A673 (cell line): Measurements from ENCODE around the gene ARL4D. TPM values are rescaled to one million over a fixed set of nuclear protein-coding genes. Genes with fewer than 3 reads are reported as not detected.

ENCODE experiments used
- BruUV-seq: library from RNA; stranded (reverse); fragments of 400-500 nt; replicated peaks from 2 replicates; lab custom pipeline; 2021; lab: Mats Ljungman, UMichigan
- CTCF ChIA-PET: fragments of 300-600 bp; sonication (Branson Sonifier 250); formaldehyde crosslinking; loops from one replicate; lab custom pipeline; 2022; ENCODE audit warnings: antibody characterized with exemption; lab: Charles Lee
- POLR2A ChIA-PET: fragments of 300-600 bp; sonication (Branson Sonifier 250); formaldehyde crosslinking; loops from one replicate; lab custom pipeline; 2022; ENCODE audit warnings: antibody characterized with exemption; ENCODE audit not compliant: low non-redundant PET; lab: Charles Lee
- DNase-seq: peaks from one replicate; pipeline ENCODE4 v3.0.0-alpha.2; 2015; ENCODE audit warnings: low spot score
- H3K27ac ChIP-seq: fragments of 200-600 bp; sonication (generic); 2 replicates; pipeline ENCODE4 v1.5.1; 2016; ENCODE audit warnings: mixed run types, low read depth, mild to moderate bottlenecking, mixed read lengths, antibody characterized with exemption, low read length; ENCODE audit not compliant: poor library complexity, severe bottlenecking
- H3K27me3 ChIP-seq: fragments of 200-600 bp; sonication (generic); replicated peaks from 2 replicates; pipeline ENCODE4 v1.6.1; 2017; ENCODE audit warnings: mixed run types, low read depth, mild to moderate bottlenecking, mixed read lengths, antibody characterized with exemption, low read length; ENCODE audit not compliant: insufficient read depth, poor library complexity
- H3K36me3 ChIP-seq: fragments of 200-600 bp; sonication (generic); 2 replicates; pipeline ENCODE4 v1.6.1; 2016; ENCODE audit warnings: mixed run types, mild to moderate bottlenecking, mixed read lengths, antibody characterized with exemption, low read length; ENCODE audit not compliant: insufficient read depth, poor library complexity, severe bottlenecking
- H3K4me1 ChIP-seq: fragments of 200-600 bp; sonication (generic); 2 replicates; pipeline ENCODE4 v1.6.1; 2017; ENCODE audit warnings: mixed run types, mild to moderate bottlenecking, mixed read lengths, antibody characterized with exemption, low read length; ENCODE audit not compliant: insufficient read depth, poor library complexity, severe bottlenecking
- H3K4me3 ChIP-seq: fragments of 200-600 bp; sonication (generic); 2 replicates; pipeline ENCODE4 v1.5.1; 2016; ENCODE audit warnings: low read depth, mixed run types, mild to moderate bottlenecking, mixed read lengths, low read length; ENCODE audit not compliant: poor library complexity, severe bottlenecking
- H3K9me3 ChIP-seq: fragments of 200-600 bp; sonication (generic); 2 replicates; pipeline ENCODE4 v1.6.1; 2016; ENCODE audit warnings: mixed run types, low read depth, mild to moderate bottlenecking, mixed read lengths, antibody characterized with exemption, low read length; ENCODE audit not compliant: poor library complexity, severe bottlenecking
- CTCF ChIP-seq: fragments of 300-800, 200-600 bp; sonication (generic); conservative IDR thresholded peaks from 2 replicates; pipeline ENCODE4 v1.5.1; 2017; ENCODE audit warnings: low read depth, mild to moderate bottlenecking, antibody characterized with exemption, low read length, moderate library complexity, mixed read lengths
- EZH2 ChIP-seq: fragments of 200-600 bp; sonication (generic); IDR thresholded peaks from 2 replicates; pipeline ENCODE4 v1.6.1; 2017; ENCODE audit warnings: borderline replicate concordance, low read depth, mild to moderate bottlenecking, mixed read lengths, antibody characterized with exemption, low read length; ENCODE audit not compliant: poor library complexity, severe bottlenecking
- intact Hi-C: fragments of 100-400 bp; cut with micrococcal nuclease; formaldehyde crosslinking; loops from one replicate; pipeline ENCODE4 v1.10.0; 2022; ENCODE audit not compliant: unreplicated experiment
- total RNA-seq: library from RNA; stranded (reverse); gene quantifications from 2 replicates; pipeline ENCODE4 v1.2.3, GENCODE V29; 2021

The ARL4D gene
- total RNA-seq, 1 experiment from 2014 or later, result 4.3 TPM

- BruUV-seq, result no TSS peak
- Histone ChIP-seq H3K4me3 (no peak overlapping the region), H3K9me3 (no peaks in the 10 kb centered on the region), H3K36me3 (no peaks in the 10 kb centered on the region), H3K4me1 (no peaks in the 10 kb centered on the region), H3K27me3 (no peaks in the 10 kb centered on the region), H3K27ac (no peak overlapping the region)
- POLR2A ChIA-PET, result no interaction called here
- no peak for DNase-seq
- no peak for TF ChIP-seq CTCF
- TF ChIP-seq EZH2, result no peak
- CTCF ChIA-PET, result no interaction called here
- intact Hi-C loops, result no loop called here
Observed at GRCh38 chr17:43437756-43438155, 39.0 kb downstream of the ARL4D start.

DNA sequence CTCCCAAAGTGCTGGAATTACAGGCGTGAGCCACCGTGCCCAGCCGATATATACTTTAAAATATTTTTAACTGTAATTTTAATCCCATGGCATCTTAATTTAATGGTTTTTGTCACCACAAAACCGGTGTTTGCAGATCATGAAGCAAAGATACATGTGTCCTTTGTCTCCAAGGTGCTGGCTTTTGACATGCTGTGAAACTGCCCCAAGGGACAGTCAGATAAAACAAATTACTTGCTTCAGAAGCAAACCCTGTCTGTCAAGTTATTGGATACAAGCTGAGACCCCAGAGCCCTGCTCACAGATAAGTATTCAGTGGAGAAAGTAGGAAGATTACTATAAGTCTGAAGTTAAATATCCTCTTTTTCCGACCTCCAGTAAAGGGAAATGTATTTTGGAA is 39.8 kb downstream of the ARL4D start:
- H3K9me3 ChIP-seq, result no peaks in the 10 kb centered on the region
- H3K27me3 ChIP-seq, result no peaks in the 10 kb centered on the region
- ChIA-PET CTCF (no interaction called here), POLR2A (no interaction called here)
- no peak for DNase-seq
- H3K27ac ChIP-seq, result no peak overlapping the region
- BruUV-seq, result no TSS peak
- no peaks in the 10 kb centered on the region for H3K4me1 ChIP-seq
- no peaks in the 10 kb centered on the region for H3K36me3 ChIP-seq
- H3K4me3 ChIP-seq, result no peak overlapping the region
- intact Hi-C loops, result no loop called here
- TF ChIP-seq EZH2, result no peak
- TF ChIP-seq CTCF, result no peak

DNA sequence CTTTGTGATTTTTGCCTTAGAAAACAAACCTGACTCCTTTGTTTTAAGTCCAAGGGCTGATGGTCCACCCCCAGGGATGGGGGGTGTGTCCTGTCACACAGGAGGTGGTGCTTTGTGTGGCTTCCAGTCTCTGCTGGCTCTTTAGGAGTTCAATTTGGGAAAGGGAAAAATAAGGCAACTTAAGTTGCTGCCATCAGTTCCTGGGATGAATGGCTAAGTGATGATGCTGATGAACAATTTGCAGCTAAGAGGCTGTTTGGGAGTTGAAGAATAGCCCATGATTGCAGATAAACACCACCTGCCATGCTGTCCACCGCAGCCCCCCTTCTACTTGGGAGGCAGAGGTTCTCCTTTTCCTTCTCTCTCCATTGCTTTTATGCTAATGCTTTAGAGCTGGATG is 40.2 kb downstream of the ARL4D start:
- BruUV-seq, result no TSS peak
- Histone ChIP-seq H3K36me3 (no peaks in the 10 kb centered on the region), H3K27me3 (no peaks in the 10 kb centered on the region), H3K4me1 (no peaks in the 10 kb centered on the region), H3K27ac (no peak overlapping the region), H3K9me3 (no peaks in the 10 kb centered on the region), H3K4me3 (no peak overlapping the region)
- no peak for DNase-seq
- ChIA-PET CTCF (no interaction called here), POLR2A (no interaction called here)
- no peak for TF ChIP-seq CTCF
- intact Hi-C loops, result no loop called here
